GM03348 (cell line): ENCODE results near the gene CATSPER3.
A peak's percentile ranks its signal among the peaks of the same experiment; 100 is the strongest.

ENCODE experiments used
- DNase-seq: peaks from one replicate; pipeline ENCODE4 v3.0.0; 2012; ENCODE audit warnings: low spot score

The CATSPER3 gene

DNA sequence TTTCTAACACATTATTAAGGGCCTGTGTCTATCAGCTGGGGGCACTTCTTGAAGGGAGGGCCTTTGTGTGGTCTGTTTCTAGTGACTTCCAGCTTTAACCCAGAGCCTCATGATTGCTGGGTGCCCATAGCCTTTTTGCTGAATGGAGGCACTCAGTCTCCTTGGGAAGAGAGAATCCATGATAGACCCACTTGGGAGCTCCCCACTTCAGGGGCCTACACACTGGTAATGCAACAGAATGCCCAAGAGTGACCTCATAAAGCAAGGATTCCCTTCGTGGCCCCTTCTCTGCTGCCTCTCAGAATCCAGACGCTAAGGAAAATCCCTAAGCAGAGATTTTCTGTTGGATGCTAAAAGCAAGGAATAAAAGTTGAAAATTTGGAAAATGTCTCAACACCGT is at the start of gene CATSPER3:
Gene CATSPER3, plus strand, starts transcription at position 301 of the 400 bp plus-strand sequence. Its CDS starts 85 bp downstream, at position 386.
- DNase-seq = no peak

- no peak for DNase-seq
Observed at GRCh38 chr5:134918861-134919260, 48.8 kb upstream of the CATSPER3 start.

DNA sequence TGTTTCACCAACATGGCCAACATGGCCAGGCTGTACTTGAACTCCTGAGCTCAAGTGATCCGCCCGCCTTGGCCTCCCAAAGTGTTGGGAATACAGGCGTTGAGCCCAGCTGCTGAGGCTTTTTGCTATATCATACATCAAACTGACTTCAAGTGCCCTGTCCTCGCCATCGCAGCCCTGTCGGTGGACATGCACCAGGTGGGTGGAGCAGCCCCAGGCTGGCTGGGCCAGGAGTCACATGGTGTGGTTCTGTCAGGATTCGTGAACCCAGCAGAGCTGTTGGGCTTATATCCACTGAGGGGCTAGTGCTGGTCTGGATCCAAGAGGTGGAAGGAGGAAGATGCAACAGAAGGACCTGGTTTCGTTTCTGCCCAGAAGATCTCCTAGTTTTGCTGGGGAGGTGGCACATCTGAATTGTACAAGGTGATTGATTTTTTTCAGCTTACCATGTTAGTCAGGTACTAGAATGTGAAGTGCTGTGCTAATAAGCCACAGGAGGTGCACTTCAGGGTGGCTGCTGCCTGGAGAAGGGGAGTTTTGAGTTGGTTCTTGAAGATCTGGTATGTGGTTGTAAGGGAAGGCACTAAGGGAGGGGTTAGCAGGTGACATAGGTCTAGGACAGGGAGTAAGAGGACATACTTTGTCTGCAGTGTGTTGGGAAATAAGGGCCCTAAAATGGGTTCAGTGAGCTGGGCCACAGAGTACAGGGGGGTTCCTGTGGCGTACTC is 46.7 kb upstream of the CATSPER3 start:
- DNase-seq = no peak

GRCh38 chr5:134932508-134932907 is 35.2 kb upstream of the CATSPER3 start:
- DNase-seq = no peak

- no peak for DNase-seq
Observed at GRCh38 chr5:134934202-134934601, 33.5 kb upstream of the CATSPER3 start.

DNA sequence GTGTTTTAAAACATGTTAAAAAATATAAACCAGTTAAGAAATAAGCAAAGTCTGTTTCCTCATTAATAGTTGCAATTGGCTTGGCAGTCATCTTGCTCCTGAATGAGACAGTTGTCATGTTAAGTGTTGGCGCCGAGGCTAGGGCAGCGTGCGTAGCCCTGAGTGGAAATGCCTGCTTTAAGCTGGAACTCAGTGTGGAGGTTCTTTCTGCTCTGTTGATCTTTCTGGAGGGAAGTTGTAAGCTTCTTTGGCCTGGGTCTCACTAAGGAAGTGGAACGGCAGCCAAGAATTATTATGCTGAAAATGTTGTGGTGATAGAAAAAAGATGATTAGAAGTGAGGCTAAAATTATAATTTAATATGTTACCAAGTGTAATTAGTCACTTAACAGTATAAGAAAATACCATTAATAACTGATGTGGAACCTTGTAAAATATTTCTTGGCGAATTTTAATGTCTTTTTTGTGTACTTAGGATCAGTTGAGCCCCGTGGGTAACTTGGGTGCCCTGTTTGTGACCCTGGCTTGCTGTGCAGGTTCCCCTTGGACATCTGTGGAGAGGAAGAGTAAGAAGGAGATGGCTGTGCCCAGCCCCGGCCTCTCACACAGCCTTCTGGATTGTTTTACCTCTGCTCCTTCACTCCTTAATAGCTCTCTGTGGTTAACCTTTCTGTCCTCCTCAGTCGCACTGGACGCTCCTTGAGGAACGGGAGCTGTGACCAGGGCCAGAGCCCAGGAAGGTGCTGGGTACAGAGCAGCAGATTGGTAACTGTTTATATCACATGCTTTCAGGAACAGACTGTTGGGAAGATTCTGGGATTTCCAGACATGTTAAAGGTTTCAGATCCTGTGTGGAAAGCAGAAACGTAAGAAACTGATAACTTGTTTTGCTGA is 31.8 kb upstream of the CATSPER3 start:
- no peak for DNase-seq

DNA sequence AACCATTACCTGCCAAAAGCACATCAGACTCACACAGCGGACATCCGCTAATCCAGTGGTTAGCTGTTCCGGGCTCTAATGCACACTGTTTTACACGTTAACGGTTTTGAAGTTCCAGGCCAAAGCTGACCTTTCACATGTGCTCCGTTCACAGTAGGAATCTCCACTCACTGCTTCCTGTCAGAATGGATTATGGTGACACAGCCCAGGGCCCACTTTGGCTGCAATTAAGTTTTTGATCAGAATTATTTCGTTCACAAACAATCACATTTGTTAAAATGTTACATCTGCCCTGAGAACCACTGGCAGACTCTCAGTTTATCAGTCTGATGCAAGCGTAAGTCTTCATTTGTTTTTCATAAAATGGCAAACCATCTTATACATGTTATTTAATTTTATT is 30.2 kb upstream of the CATSPER3 start:
- no peak for DNase-seq

DNA sequence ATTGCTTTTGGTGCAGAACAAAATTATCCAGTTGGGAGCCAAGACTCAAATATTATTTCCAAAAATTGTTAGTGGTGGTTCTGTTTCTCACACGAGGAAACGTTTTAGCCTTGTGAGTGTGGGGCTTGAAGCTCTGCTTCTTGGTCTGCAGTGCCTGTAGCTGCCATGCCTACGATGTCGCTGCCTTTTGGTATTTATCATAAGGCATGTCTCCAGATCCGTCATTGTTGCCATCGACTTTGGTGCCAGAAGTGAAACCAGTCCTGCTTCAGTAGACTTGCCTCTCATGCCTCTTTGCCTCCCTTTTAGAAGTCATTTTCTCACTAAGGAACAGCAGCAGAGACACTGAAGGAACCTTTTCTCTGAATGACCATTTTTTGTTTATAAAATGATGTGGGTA is 29.7 kb upstream of the CATSPER3 start:
- DNase-seq = no peak

DNA sequence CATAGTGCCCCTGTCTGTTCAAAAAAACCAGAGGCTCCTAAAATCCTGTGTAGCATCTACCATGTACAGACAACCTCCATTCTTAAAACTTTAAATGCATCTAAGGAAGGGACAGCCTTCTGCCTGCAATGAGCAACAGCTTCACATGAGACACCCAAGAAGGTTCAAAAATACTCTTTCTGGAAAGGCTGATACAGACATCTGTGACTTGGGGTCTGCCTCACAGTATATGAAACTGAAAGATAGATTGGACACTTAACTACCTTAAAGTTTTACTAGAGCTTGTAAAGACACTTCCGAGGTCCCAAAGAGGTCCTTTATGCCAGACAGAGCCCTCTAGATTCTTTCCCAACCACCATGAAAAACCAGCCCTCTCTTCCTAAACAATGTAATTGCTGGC is 28.2 kb upstream of the CATSPER3 start:
- no peak for DNase-seq

- DNase-seq = no peak
Observed at GRCh38 chr5:134943547-134943946, 24.2 kb upstream of the CATSPER3 start.

GRCh38 chr5:134944630-134945029 is 23.1 kb upstream of the CATSPER3 start:
- DNase-seq = no peak

- no peak for DNase-seq
Observed at GRCh38 chr5:134945041-134945440, 22.7 kb upstream of the CATSPER3 start.

- peak; percentile 35 for DNase-seq
Observed at GRCh38 chr5:134948911-134949310, 18.8 kb upstream of the CATSPER3 start.

- DNase-seq = no peak
Observed at GRCh38 chr5:134949316-134949715, 18.4 kb upstream of the CATSPER3 start.

- no peak for DNase-seq
Observed at GRCh38 chr5:134957920-134958608, 9.6 kb upstream of the CATSPER3 start.

DNA sequence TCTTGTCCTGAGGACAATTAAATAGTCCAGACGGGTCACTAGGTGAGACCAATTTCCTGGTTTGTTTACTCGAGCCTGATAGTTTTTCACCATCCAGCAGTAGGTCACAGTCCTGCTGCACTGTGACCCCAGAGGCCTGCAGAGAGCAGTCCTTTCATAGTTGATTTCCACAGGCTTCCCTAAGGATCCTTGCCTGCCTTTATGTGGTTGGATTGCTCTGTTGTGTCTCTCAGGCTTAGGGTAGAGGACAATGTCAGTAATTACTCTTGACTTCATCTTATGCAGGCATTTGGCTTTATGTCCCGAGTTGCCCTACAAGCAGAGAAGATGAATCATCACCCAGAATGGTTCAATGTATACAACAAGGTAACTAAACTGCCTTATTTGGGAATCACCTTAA is 9.0 kb upstream of the CATSPER3 start:
- DNase-seq = no peak

- DNase-seq = no peak
Observed at GRCh38 chr5:134963098-134963497, 4.6 kb upstream of the CATSPER3 start.

DNA sequence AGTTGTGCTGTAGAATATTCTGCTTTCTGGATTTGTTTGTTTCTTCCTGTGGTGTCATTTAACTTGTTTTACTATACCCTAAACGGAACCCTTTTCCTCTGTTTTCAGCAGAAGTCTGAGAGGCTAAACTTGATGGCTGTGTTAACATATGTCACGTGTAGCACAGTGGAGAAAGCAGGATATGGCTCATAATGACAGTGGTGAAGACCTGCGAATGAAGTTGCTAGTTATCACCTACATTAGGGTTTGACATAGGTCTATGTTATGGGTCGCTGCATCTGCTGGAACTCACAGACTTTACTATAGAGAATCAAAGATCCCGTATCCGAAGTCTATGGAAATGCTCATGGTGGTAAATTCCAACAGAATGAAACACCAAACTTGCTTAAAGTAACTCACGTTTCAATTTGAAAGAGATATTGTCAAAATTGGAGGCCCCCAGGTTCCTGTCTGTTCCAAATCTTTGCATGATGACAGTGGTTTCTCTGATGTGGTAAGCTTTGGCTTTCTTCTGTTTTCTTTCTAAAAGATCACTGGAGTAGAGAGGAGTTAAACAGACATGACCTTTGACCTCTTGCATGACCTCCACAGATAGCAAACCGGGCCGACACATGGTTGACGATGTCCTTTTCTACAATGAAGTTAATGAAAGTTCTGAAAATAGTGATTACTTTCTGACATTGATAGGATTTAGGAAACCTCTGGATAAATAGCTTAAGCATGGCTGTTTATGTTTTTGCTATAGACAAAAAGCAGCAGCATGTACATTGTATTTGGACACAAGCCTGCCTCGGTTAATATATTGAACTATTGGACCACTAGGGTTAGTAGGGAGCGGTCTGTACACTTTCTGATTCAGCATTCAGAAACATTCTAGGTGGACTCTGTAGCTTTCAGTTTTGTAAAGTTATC is 3.1 kb upstream of the CATSPER3 start:
- DNase-seq = no peak

GRCh38 chr5:134965271-134965825 is 2.4 kb upstream of the CATSPER3 start:
- DNase-seq = no peak

DNA sequence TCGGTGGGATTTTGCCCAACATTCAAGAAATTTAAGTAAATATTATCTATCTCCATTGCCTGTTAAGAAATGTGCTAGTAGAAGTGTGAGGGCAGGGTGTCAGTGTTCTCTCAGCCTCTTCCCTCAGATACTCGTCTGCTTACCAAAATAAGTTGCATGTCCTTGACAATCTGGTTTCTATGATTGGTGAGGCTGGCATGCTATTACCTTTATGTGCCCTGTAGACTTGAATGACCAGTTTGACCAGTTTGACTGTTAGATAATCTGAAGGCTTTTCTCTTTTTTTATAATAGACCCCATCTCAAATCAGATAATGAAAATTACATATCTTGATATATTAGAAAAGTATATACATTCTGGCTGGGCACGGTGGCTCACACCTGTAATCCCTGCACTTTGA is 348 bp downstream of the CATSPER3 start:
- no peak for DNase-seq

DNA sequence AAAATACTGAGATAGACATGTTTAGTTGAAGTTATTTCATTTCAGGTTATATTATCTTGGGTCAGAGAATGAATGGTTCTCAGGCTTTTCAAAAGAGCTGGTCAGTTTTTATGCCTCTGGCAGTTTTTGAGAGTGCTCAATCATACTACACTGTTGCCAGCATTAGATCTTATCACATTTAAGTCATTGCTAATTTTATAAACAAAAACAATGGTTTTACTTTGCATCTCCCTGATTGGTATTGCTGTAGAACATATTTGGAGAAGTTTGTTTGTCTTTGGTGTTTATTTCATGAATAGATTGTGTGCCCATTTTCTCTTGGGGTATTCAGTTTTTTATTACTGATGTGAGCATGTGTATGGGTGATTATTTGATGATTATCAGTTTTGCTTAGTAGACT is 1.5 kb downstream of the CATSPER3 start:
- DNase-seq = no peak
